HG02943 (cell line): Measurements from ENCODE around the gene HSPB8.

Experiments used
- ATAC-seq: cut with Tn5 transposase; IDR thresholded peaks from one replicate; pipeline ENCODE4 v1.9.1; 2021; ENCODE audit warnings: mild to moderate bottlenecking, low read depth, moderate library complexity; ENCODE audit not compliant: unreplicated experiment

The HSPB8 gene

GRCh38 chr12:119178544-119179334, at the start of gene HSPB8:
Gene HSPB8, plus strand, starts transcription at chr12:119178931. Its CDS starts 382 bp downstream, at chr12:119179313.
- ATAC-seq, result no peak

- no peak for ATAC-seq
These were observed 48.8 kb upstream of the HSPB8 start for GRCh38 chr12:119129827-119130434.

GRCh38 chr12:119130523-119130922, 48.2 kb upstream of the HSPB8 start:
- no peak for ATAC-seq

GRCh38 chr12:119134284-119135072, 44.3 kb upstream of the HSPB8 start:
- ATAC-seq, result no peak

GRCh38 chr12:119136811-119137410, 41.8 kb upstream of the HSPB8 start:
- no peak for ATAC-seq

GRCh38 chr12:119139448-119139847, 39.3 kb upstream of the HSPB8 start:
- ATAC-seq, result no peak

GRCh38 chr12:119145367-119145766, 33.4 kb upstream of the HSPB8 start:
- no peak for ATAC-seq

- ATAC-seq, result no peak
These were observed 30.8 kb upstream of the HSPB8 start for GRCh38 chr12:119147847-119148448.

GRCh38 chr12:119149270-119149669, 29.5 kb upstream of the HSPB8 start:
- no peak for ATAC-seq

GRCh38 chr12:119151445-119152026, 27.2 kb upstream of the HSPB8 start:
- ATAC-seq, result no peak

- no peak for ATAC-seq
These were observed 25.0 kb upstream of the HSPB8 start for GRCh38 chr12:119153477-119154434.

- no peak for ATAC-seq
These were observed 24.3 kb upstream of the HSPB8 start for GRCh38 chr12:119154435-119154818.

- no peak for ATAC-seq
These were observed 22.2 kb upstream of the HSPB8 start for GRCh38 chr12:119156401-119157044.

- no peak for ATAC-seq
These were observed 21.2 kb upstream of the HSPB8 start for GRCh38 chr12:119157528-119157927.

GRCh38 chr12:119157978-119158377, 20.8 kb upstream of the HSPB8 start:
- no peak for ATAC-seq

GRCh38 chr12:119158402-119158801, 20.3 kb upstream of the HSPB8 start:
- no peak for ATAC-seq

GRCh38 chr12:119159844-119160243, 18.9 kb upstream of the HSPB8 start:
- ATAC-seq, result no peak

GRCh38 chr12:119167902-119168301, 10.8 kb upstream of the HSPB8 start:
- no peak for ATAC-seq

- no peak for ATAC-seq
These were observed 10.0 kb upstream of the HSPB8 start for GRCh38 chr12:119168721-119169120.
